Endothelial cell of umbilical vein (primary cell): ENCODE measurements around the gene CLSTN1. TPM values are rescaled to one million over a fixed set of nuclear protein-coding genes. Genes with fewer than 3 reads are reported as not detected.

Experiments
- BruUV-seq: library from RNA; stranded (reverse); fragments of 400-500 nt; replicated peaks from 2 replicates; lab custom pipeline; 2021; lab: Mats Ljungman, UMichigan
- CTCF ChIA-PET: fragments of 300-600, 350-600 bp; sonication (Branson Sonifier 250); formaldehyde crosslinking; loops from one replicate; lab custom pipeline; 2021; ENCODE audit warnings: antibody characterized with exemption, inconsistent platforms; lab: Charles Lee
- POLR2A ChIA-PET: fragments of 300-600, 350-600 bp; sonication (Branson Sonifier 250); formaldehyde crosslinking; loops from one replicate; lab custom pipeline; 2021; ENCODE audit warnings: antibody characterized with exemption, inconsistent platforms; lab: Charles Lee
- DNase-seq: peaks from one replicate; pipeline ENCODE4 v3.0.0-alpha.2; 2011; ENCODE audit warnings: low read depth, low spot score
- FAIRE-seq: peaks from 2 replicates; lab custom pipeline; 2011; peaks lifted over from hg19 to GRCh38; lab: Jason Lieb, UNC
- H2AFZ ChIP-seq: 2 replicates; pipeline ENCODE4 v1.6.0; 2012; ENCODE audit warnings: low read depth, low read length, control low read depth, inconsistent platforms
- H3K27ac ChIP-seq: 2 replicates; pipeline ENCODE4 v1.5.1; 2011; ENCODE audit warnings: low read depth, mild to moderate bottlenecking, control low read depth, low read length, moderate library complexity; ENCODE audit not compliant: insufficient read depth
- H3K27me3 ChIP-seq, 2 experiments: 2 replicates each; pipeline versions ENCODE4 v1.6.0 to v1.6.1; 2011; ENCODE audit warnings: low read length in 2 of 2, mixed read lengths in 1 of 2; ENCODE audit not compliant: control insufficient read depth in 2 of 2, insufficient read depth in 2 of 2
- H3K36me3 ChIP-seq, 2 experiments: 2 replicates in 1 of 2; 3 replicates in 1 of 2; pipeline ENCODE4 v1.5.1; 2011; ENCODE audit warnings: low read length in 2 of 2, mild to moderate bottlenecking in 1 of 2, moderate library complexity in 1 of 2; ENCODE audit not compliant: control insufficient read depth in 2 of 2, insufficient read depth in 2 of 2; ENCODE audit errors: extremely low read depth in 1 of 2
- H3K4me1 ChIP-seq: 3 replicates; pipeline ENCODE4 v1.5.1; 2011; ENCODE audit warnings: mild to moderate bottlenecking, low read length; ENCODE audit not compliant: control insufficient read depth, insufficient read depth; ENCODE audit errors: extremely low read depth
- H3K4me2 ChIP-seq: 2 replicates; pipeline ENCODE4 v1.6.1; 2011; ENCODE audit warnings: low read length, control low read depth, mixed read lengths; ENCODE audit not compliant: insufficient read depth
- H3K4me3 ChIP-seq, 3 experiments: fragments of 200-600 bp in 1 of 3; sonication (generic), shearing (Covaris generic) in 1 of 3; replicated peaks in 1 of 3; 2 replicates each; pipeline ENCODE4 v1.5.1; 2011 to 2016; ENCODE audit warnings: control low read depth in 3 of 3, low read length in 3 of 3, mild to moderate bottlenecking in 2 of 3, inconsistent platforms in 1 of 3, low read depth in 1 of 3, moderate library complexity in 1 of 3; ENCODE audit not compliant: insufficient read depth in 1 of 3
- H3K79me2 ChIP-seq: 2 replicates; pipeline ENCODE4 v1.6.0; 2012; ENCODE audit warnings: low read length, inconsistent platforms; ENCODE audit not compliant: control insufficient read depth, insufficient read depth
- H3K9ac ChIP-seq: replicated peaks from 2 replicates; pipeline ENCODE3; 2011; ENCODE audit warnings: low read length, control low read depth; ENCODE audit not compliant: insufficient read depth; ENCODE audit errors: extremely low read depth
- H3K9me1 ChIP-seq: replicated peaks from 3 replicates; pipeline ENCODE4 v1.6.0; 2011; ENCODE audit warnings: mild to moderate bottlenecking, low read length; ENCODE audit not compliant: control insufficient read depth, insufficient read depth; ENCODE audit errors: extremely low read depth
- H3K9me3 ChIP-seq: replicated peaks from 2 replicates; pipeline ENCODE4 v1.5.1; 2012; ENCODE audit warnings: low read length, inconsistent platforms; ENCODE audit not compliant: control insufficient read depth, insufficient read depth
- H4K20me1 ChIP-seq: replicated peaks from 2 replicates; pipeline ENCODE3; 2011; ENCODE audit warnings: mild to moderate bottlenecking, low read length; ENCODE audit not compliant: control insufficient read depth, insufficient read depth; ENCODE audit errors: extremely low read depth
- EZH2 ChIP-seq: IDR thresholded peaks from 2 replicates; pipeline ENCODE4 v1.6.1; 2012; ENCODE audit warnings: borderline replicate concordance, low read depth, mild to moderate bottlenecking, moderate library complexity, low read length, inconsistent platforms; ENCODE audit not compliant: severe bottlenecking
- FOS ChIP-seq: IDR thresholded peaks from 2 replicates; pipeline ENCODE4 v1.6.1; 2011; ENCODE audit warnings: mild to moderate bottlenecking, low read length, moderate library complexity, borderline replicate concordance; ENCODE audit not compliant: insufficient read depth
- GATA2 ChIP-seq: IDR thresholded peaks from 2 replicates; pipeline ENCODE4 v1.7.0; 2011; ENCODE audit warnings: low read depth, mild to moderate bottlenecking, moderate library complexity, mixed read lengths, low read length; ENCODE audit not compliant: insufficient read length, insufficient read depth
- JUN ChIP-seq: IDR thresholded peaks from 2 replicates; pipeline ENCODE4 v1.6.1; 2011; ENCODE audit warnings: borderline replicate concordance, low read depth; ENCODE audit not compliant: insufficient read length, insufficient read depth
- MAX ChIP-seq: IDR thresholded peaks from 2 replicates; pipeline ENCODE4 v1.6.1; 2011; ENCODE audit not compliant: insufficient read depth, insufficient read length
- MYC ChIP-seq: IDR thresholded peaks from one replicate; pipeline ENCODE4 v1.6.1; 2011; ENCODE audit warnings: mild to moderate bottlenecking, low read depth, low read length
- POLR2A ChIP-seq: IDR thresholded peaks from 2 replicates; pipeline ENCODE4 v1.6.1; 2012; ENCODE audit warnings: low read depth, mild to moderate bottlenecking, control low read depth, low read length
- POLR2AphosphoS5 ChIP-seq: IDR thresholded peaks from 2 replicates; pipeline ENCODE4 v1.6.1; 2012; ENCODE audit warnings: low read depth, mild to moderate bottlenecking, control low read depth, low read length, moderate library complexity; ENCODE audit not compliant: insufficient read depth
- dilution Hi-C: fragments of 300-500 bp; cut with MboI; formaldehyde crosslinking; loops from one replicate; pipeline ENCODE4 v1.15.0; 2019; ENCODE audit warnings: low sequenced_read_pairs; ENCODE audit not compliant: extremely low pct_ligation_motif_present
- intact Hi-C: fragments of 100-400 bp; cut with micrococcal nuclease; formaldehyde crosslinking; loops from one replicate; pipeline ENCODE4 v1.10.0; 2022
- polyA plus RNA-seq, 4 experiments: library from polyadenylated mRNA; depleted of rRNA in 3 of 4; stranded (reverse) in 3 of 4; unstranded in 1 of 4; fragments of >200 nt; gene quantifications; 2 replicates each; pipeline versions ENCODE4 v1.2.1 to v1.2.3, GENCODE V29; 2011 to 2012; ENCODE audit warnings: missing spikeins in 1 of 4
- total RNA-seq: library from RNA; stranded (reverse); gene quantifications from 2 replicates; pipeline ENCODE4 v1.2.3, GENCODE V29; 2021
- TF ChIP-seq, protein P1 (sequence below), 2 donors: IDR thresholded peaks; 1 replicate in 1 of 2; 2 replicates in 1 of 2; pipeline ENCODE4 v1.5.1; 2011; ENCODE audit warnings: low read length in 2 of 2, mild to moderate bottlenecking in 2 of 2, moderate library complexity in 2 of 2, control low read depth in 1 of 2, inconsistent platforms in 1 of 2, low read depth in 1 of 2; ENCODE audit not compliant: insufficient read depth in 1 of 2; ENCODE audit errors: extremely low read depth in 1 of 2

Gene CLSTN1
- total and polyA plus RNA-seq, 2 donors (not counting 3 experiments of a cell fraction or from before 2014, with no cell fraction given): 49.1 to 130 TPM

GRCh38 chr1:9843576-9843945 lies 19.8 kb upstream of the CLSTN1 start:
- TF ChIP-seq POLR2AphosphoS5 (no peak), JUN (no peak), MAX (no peak), GATA2 (no peak), EZH2 (no peak), FOS (no peak), POLR2A (no peak), MYC (no peak)
- TF ChIP-seq, protein P1, sequence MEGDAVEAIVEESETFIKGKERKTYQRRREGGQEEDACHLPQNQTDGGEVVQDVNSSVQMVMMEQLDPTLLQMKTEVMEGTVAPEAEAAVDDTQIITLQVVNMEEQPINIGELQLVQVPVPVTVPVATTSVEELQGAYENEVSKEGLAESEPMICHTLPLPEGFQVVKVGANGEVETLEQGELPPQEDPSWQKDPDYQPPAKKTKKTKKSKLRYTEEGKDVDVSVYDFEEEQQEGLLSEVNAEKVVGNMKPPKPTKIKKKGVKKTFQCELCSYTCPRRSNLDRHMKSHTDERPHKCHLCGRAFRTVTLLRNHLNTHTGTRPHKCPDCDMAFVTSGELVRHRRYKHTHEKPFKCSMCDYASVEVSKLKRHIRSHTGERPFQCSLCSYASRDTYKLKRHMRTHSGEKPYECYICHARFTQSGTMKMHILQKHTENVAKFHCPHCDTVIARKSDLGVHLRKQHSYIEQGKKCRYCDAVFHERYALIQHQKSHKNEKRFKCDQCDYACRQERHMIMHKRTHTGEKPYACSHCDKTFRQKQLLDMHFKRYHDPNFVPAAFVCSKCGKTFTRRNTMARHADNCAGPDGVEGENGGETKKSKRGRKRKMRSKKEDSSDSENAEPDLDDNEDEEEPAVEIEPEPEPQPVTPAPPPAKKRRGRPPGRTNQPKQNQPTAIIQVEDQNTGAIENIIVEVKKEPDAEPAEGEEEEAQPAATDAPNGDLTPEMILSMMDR (IDR thresholded peaks at IDR 0.05; ENCODE audit: extremely low read depth in 1 of 2, insufficient read depth in 1 of 2, low read depth in 1 of 2, low read length in 2 of 2): no peak
- no peaks in the 10 kb centered on the region for H4K20me1 ChIP-seq
- no TSS peak for BruUV-seq
- no peak overlapping the region for H3K27ac ChIP-seq
- H3K27me3 ChIP-seq: no peaks in the 10 kb centered on the region
- no peaks in the 10 kb centered on the region for H3K79me2 ChIP-seq
- dilution Hi-C loops: no loop called here
- no peak overlapping the region for H3K4me3 ChIP-seq
- H3K4me1 ChIP-seq: no peaks in the 10 kb centered on the region
- POLR2A ChIA-PET: no interaction called here
- H2AFZ ChIP-seq: no peak overlapping the region
- H3K36me3 ChIP-seq: no peaks in the 10 kb centered on the region
- no peak overlapping the region for H3K9ac ChIP-seq
- intact Hi-C loops: no loop called here
- DNase-seq (no peak), FAIRE-seq (no peak)
- no peaks in the 10 kb centered on the region for H3K9me3 ChIP-seq
- no peaks in the 10 kb centered on the region for H3K9me1 ChIP-seq
- no peak overlapping the region for H3K4me2 ChIP-seq
- CTCF ChIA-PET: interaction anchor here (0.8 to 2.2 kb wide), 4 partner anchors 10 to 59 kb away, joined by 4 to 7 read pairs (median 6); no protein-coding TSS in a partner anchor
